Limb (tissue), 2 donors: ENCODE data around the gene PLEKHO1.

ENCODE experiments used
- DNase-seq, 2 donors: peaks; one replicate each; pipeline ENCODE4 v3.0.0-alpha.2; 2016; ENCODE audit errors: extremely low spot score in 2 of 2

The PLEKHO1 gene

DNA sequence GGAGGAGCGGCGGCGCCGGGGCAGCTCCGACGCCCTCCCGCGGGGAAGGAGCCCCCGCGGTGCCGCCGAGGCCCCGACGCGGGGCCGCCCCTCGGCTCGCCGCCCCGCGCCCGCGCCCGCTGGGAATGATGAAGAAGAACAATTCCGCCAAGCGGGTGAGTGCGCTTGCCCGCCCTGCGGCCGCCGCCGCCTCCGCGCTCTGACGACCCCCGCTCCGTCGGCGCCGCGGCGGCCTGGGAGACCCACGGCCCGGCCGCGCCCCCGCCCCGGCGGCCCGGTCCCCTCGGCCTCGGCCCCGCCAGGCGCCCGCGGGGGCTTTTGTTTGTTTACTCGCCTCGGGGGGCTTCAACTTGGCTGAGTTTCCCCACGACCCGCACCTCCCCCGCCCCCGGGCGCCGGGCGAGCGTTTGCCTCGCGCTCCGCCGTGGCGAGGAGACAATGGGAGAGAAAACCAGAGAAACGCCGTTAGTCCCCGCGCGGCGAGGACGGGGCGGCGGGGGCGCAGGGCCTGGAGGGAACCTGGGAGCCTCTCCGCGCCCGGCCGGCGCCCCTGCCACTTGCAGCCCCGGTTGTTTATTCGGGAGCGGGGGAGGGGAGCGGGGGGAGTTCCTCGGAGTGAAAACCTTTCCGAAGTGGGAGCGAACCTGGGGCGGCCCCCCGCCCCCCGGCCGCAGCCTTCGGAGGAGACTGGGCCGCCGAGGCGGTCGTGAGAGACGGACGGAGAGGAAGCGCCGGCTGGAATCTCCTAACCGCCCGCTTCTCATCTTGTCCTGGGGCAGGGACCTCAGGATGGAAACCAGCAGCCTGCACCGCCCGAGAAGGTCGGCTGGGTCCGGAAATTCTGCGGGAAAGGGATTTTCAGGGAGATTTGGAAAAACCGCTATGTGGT lies 661 bp downstream of the PLEKHO1 start:
- peak in 1 of 2 donors; percentile 77 for DNase-seq

DNA sequence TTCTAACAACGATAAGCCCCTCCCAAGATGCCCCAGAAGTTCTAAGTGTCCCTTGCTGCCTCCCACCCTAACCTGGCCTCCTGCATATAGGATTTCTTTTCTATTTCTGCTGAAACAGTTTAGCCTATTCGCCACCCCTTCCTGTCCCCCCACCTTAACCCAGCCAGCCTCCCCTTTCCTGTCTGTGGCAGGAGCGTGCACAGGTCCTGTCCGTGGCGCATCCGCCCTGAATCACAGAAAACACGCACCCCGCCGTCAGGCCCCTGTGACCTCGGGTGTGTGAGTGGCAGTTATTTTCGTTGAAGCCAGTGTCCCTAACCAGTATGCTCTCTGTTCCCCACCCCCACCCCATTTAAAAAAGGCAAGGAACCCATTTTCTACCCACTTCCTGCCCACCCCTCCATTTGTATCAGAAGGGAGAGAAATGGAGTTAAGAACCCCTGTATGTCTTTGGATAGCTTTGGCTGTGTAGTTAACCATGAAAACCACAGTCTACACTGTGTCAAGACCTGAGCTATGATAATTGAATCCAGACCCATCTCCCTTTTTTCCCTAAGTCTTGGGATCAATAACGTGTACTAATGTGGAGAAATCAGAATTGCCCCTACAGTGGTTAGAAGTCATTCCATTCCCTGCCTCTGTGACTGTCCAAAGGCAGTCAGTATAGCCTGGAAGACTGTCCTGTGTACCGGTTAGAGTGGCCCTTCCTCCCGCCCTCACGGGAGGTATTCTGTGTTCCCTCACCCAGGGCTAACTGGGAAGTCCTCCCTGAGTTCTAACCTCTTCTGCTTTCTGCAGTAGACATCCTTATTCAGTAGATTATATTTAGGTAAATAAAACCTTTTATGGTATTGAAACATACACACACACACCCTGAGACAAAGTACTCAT lies 1.8 kb downstream of the PLEKHO1 start:
- no peak for DNase-seq

- no peak for DNase-seq
Measured at GRCh38 chr1:150152182-150152536, 2.4 kb downstream of the PLEKHO1 start.

DNA sequence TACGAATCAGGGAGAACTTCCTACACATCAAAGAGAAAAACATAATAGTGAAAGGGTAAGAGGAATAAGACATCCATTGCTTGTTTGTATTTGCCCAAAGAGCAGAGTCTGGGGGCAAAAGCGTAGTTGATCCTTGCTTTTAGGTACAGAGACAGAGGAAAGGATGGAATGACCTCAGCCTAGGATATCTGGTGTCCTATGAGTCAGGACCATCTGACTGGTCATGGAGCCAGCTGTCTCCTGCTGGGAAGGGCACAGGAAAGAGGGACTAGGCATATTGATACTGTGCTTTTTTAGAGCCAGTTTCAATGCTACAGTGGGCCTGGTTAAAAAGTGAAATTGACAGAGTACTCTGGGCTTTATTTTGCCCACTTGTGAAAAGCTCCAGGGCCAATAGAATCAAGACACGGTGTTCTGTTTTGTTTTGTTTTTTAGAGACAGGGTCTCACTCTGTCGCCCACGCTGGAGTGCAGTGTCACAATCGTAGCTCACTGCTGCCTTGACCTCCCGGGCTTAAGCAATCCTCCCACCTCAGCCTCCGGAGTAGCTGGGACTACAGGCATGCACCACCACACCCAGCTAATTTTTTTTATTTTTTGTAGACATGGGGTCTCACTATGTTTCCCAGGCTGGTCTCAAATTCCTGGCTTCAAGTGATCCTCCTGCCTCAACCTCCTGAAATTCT lies 3.2 kb downstream of the PLEKHO1 start:
- no peak for DNase-seq

GRCh38 chr1:150154143-150154542 lies 4.4 kb downstream of the PLEKHO1 start:
- no peak for DNase-seq

DNA sequence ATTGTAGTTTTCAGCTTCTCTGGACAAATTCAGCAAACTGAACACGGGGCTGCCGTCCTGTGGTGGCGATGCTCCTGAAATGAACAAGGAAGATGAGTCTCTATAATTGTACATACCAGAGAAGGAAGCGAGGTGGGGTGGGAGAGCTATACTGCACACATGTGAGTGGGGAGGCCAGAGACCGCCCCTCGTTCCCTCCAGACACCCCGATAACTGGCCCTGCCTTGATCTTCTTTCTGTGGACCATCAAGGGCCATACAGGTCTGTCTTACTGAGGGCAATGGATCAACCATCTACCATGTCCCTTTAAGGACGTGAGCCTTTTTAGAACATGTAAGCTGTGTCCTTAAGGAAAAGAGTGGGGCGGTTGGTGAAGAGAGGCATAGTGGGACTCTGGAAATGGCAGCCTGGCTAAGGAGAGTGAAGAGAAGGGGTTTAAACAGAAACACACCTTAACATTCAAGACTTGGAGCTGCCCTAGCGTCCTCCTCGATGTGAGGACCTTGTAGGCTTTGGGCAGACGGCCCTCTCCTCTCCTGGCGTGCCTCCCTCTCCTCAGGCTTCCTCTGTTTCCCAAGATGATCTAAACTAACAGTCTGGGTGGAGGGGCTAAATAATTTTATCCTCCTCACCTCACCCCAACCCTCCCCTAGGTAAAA lies 5.8 kb downstream of the PLEKHO1 start:
- DNase-seq: no peak

- DNase-seq: no peak
Measured at GRCh38 chr1:150156868-150157603, 7.3 kb downstream of the PLEKHO1 start.

- DNase-seq: no peak
Measured at GRCh38 chr1:150159550-150159949, 9.8 kb downstream of the PLEKHO1 start.

GRCh38 chr1:150160964-150161621 lies 11.4 kb downstream of the PLEKHO1 start:
- DNase-seq: no peak

GRCh38 chr1:150161747-150162581 lies 12.2 kb downstream of the PLEKHO1 start:
- DNase-seq: no peak

DNA sequence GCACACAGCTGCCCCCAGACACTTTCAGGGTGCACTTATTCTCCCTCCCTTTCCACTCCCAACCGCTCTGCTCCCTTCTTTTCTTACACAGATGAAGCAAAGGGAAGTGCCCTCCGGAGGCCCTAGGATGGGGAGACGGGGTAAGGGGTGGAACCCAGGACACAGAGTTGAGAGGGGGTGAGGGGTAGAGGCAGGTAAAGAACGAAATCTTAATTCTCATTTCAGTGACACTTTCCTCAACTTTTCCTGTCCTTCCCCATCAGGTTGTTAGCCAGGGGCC lies 12.8 kb downstream of the PLEKHO1 start:
- no peak for DNase-seq

GRCh38 chr1:150162862-150163706 lies 13.4 kb downstream of the PLEKHO1 start:
- peak; percentile 89 to 97 for DNase-seq

- no peak for DNase-seq
Measured at GRCh38 chr1:150164224-150164623, 14.5 kb downstream of the PLEKHO1 start.

- no peak for DNase-seq
Measured at GRCh38 chr1:150164779-150165178, 15.1 kb downstream of the PLEKHO1 start.

- DNase-seq: peak in 1 of 2 donors; percentile 58
Measured at GRCh38 chr1:150165622-150166612, 16.2 kb downstream of the PLEKHO1 start.

- peak in 1 of 2 donors; percentile 77 for DNase-seq
Measured at GRCh38 chr1:150168960-150169601, 19.4 kb downstream of the PLEKHO1 start.

DNA sequence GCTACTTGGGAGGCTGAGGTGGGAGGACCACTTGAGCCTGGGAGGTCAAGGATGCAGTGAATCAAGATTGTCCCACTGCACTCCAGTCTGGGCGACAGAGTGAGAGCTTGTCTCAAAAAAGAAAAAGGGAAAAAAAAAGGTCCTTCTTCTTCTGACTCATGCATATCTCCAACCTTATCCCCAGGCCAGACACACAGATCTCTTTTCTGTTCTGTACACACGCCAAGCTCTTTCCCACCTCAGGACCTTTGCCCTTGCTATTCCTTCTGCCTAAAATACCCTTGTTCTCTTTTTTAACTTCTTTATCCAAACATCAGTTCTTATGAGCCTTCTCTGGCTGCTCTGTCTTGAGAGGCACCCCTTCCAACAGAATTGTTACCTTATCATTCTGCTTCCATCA lies 22.1 kb downstream of the PLEKHO1 start:
- DNase-seq: no peak
